Endodermal cell (in vitro differentiated cells): ENCODE data around the gene NADSYN1. TPM values are rescaled to one million over a fixed set of nuclear protein-coding genes. Genes with fewer than 3 reads are reported as not detected.

Experiments used
- DNase-seq: peaks from one replicate; pipeline ENCODE4 v3.0.0-alpha.2; 2017
- H3K27ac ChIP-seq: 2 replicates; pipeline ENCODE4 v1.5.1; 2013; ENCODE audit warnings: mild to moderate bottlenecking, low read depth, low read length, moderate library complexity
- H3K27me3 ChIP-seq: 2 replicates; pipeline ENCODE4 v1.6.1; 2013; ENCODE audit warnings: mild to moderate bottlenecking, low read length, moderate library complexity; ENCODE audit not compliant: insufficient read depth, control insufficient read depth, poor library complexity, severe bottlenecking
- H3K36me3 ChIP-seq: 2 replicates; pipeline ENCODE4 v1.7.0; 2013; ENCODE audit warnings: mild to moderate bottlenecking, low read length, moderate library complexity; ENCODE audit not compliant: control insufficient read depth, insufficient read depth
- H3K4me1 ChIP-seq: one replicate; pipeline ENCODE4 v1.7.0; 2013; ENCODE audit warnings: low read length; ENCODE audit not compliant: control insufficient read depth, insufficient read depth
- H3K4me3 ChIP-seq: 2 replicates; pipeline ENCODE4 v1.5.1; 2013; ENCODE audit warnings: mild to moderate bottlenecking, low read length, moderate library complexity
- H3K9ac ChIP-seq: 2 replicates; pipeline ENCODE4 v1.6.1; 2013; ENCODE audit warnings: mild to moderate bottlenecking, low read length, moderate library complexity; ENCODE audit not compliant: poor library complexity, severe bottlenecking; ENCODE audit errors: extremely low read depth
- H3K9me3 ChIP-seq: 2 replicates; pipeline ENCODE4 v1.6.1; 2013; ENCODE audit warnings: mild to moderate bottlenecking, low read length, moderate library complexity; ENCODE audit not compliant: control insufficient read depth
- H3K27ac Mint-ChIP-seq: 2 replicates; pipeline ENCODE4 v1.8.0; 2020; ENCODE audit warnings: mixed read lengths
- H3K27me3 Mint-ChIP-seq: 2 replicates; pipeline ENCODE4 v1.8.0; 2021; ENCODE audit warnings: mild to moderate bottlenecking, mixed read lengths; ENCODE audit not compliant: insufficient read depth
- H3K36me3 Mint-ChIP-seq: 2 replicates; pipeline ENCODE4 v1.8.0; 2020; ENCODE audit warnings: low read depth, mixed read lengths
- H3K4me1 Mint-ChIP-seq: 2 replicates; pipeline ENCODE4 v1.8.0; 2020; ENCODE audit warnings: mixed read lengths
- H3K4me3 Mint-ChIP-seq: 2 replicates; pipeline ENCODE4 v1.8.0; 2020; ENCODE audit warnings: mild to moderate bottlenecking, moderate library complexity, mixed read lengths
- H3K9me3 Mint-ChIP-seq: 2 replicates; pipeline ENCODE4 v1.8.0; 2020; ENCODE audit warnings: mild to moderate bottlenecking, mixed read lengths
- CTCF ChIP-seq: fragments of 200-600 bp; sonication (generic); conservative IDR thresholded peaks from 2 replicates; pipeline ENCODE4 v1.5.0; 2021; ENCODE audit warnings: antibody characterized with exemption, mild to moderate bottlenecking
- WGBS, 2 experiments: methylation state at CpG; one replicate each; pipeline versions ENCODE4 v1.1.5 to v1.1.7; 2013; ENCODE audit warnings: missing lambda C conversion rate in 2 of 2, mixed read lengths in 1 of 2; ENCODE audit not compliant: insufficient coverage in 1 of 2, insufficient read length in 1 of 2; 5-methylcytosine and 5-hydroxymethylcytosine counted together
- microRNA-seq: library from miRNA; unstranded; fragments of <30 nt; microRNA quantifications from one replicate; pipeline ENCODE4 v1.2.0, GENCODE V29; 2020; ENCODE audit warnings: borderline microRNAs expressed
- total RNA-seq, 2 donors: library from RNA; stranded (reverse); fragmentation: NEBNext Ultra II Directional in 1 of 2; extraction: Animal tissue kit (Norgen Biotek cat#: 25700) in 1 of 2; gene quantifications; 2 replicates in 1 of 2; 3 replicates in 1 of 2; pipeline ENCODE4 v1.2.1, GENCODE V29; 2021

The NADSYN1 gene
- total RNA-seq, 2 donors from 2014 or later: 51.9 to 61.6 TPM

GRCh38 chr11:71545405-71545966, 92.5 kb downstream of the NADSYN1 start:
- no peak for TF ChIP-seq CTCF
- H3K27me3 Mint-ChIP-seq: peaks cover 24% of the 10 kb centered on the region

GRCh38 chr11:71548120-71548519, 95.1 kb downstream of the NADSYN1 start, which contains the start of gene KRTAP5-9:
Gene KRTAP5-9, plus strand, starts transcription at chr11:71548420. Its CDS starts 238 bp downstream, at chr11:71548658.
- H3K9ac ChIP-seq: no peak within 1 kb of the TSS
- DNase-seq: no peak
- peaks cover 28% of the 10 kb centered on the region for H3K27me3 Mint-ChIP-seq
- peaks cover 11% of the 10 kb centered on the region for H3K9me3 ChIP-seq
- H3K27ac ChIP-seq: no peak within 1 kb of the TSS
- WGBS, 2 experiments: 93% methylated on average over 2 to 5 of the region's 5 CpGs
- H3K36me3 Mint-ChIP-seq: peaks cover 5% of the 10 kb centered on the region
- H3K4me3 ChIP-seq: no peak within 1 kb of the TSS
- TF ChIP-seq CTCF: no peak
- peaks cover 24% of the 10 kb centered on the region for H3K4me1 Mint-ChIP-seq
- no peak within 1 kb of the TSS for H3K4me3 Mint-ChIP-seq
- no peak within 1 kb of the TSS for H3K27ac Mint-ChIP-seq
- peaks cover 17% of the 10 kb centered on the region for H3K9me3 Mint-ChIP-seq
- H3K27me3 ChIP-seq: no peaks in the 10 kb centered on the region
- H3K36me3 ChIP-seq: no peaks in the 10 kb centered on the region
- peaks cover 18% of the 10 kb centered on the region for H3K4me1 ChIP-seq

More at GRCh38 chr11:71545405-71545966, 92.5 kb downstream of the NADSYN1 start:
- H3K27ac Mint-ChIP-seq: peak overlapping the region; percentile 14
- Histone ChIP-seq H3K27ac (no peak overlapping the region), H3K36me3 (no peaks in the 10 kb centered on the region), H3K9ac (no peak overlapping the region), H3K27me3 (no peaks in the 10 kb centered on the region), H3K4me3 (peak overlapping the region; percentile 71), H3K9me3 (peaks cover 22% of the 10 kb centered on the region), H3K4me1 (peaks cover 19% of the 10 kb centered on the region)
- H3K4me3 Mint-ChIP-seq: no peak overlapping the region
- H3K36me3 Mint-ChIP-seq: peaks cover 10% of the 10 kb centered on the region
- peaks cover 25% of the 10 kb centered on the region for H3K4me1 Mint-ChIP-seq
- 95% methylated on average over 8 to 12 of the region's 12 CpGs for WGBS, 2 experiments
- H3K9me3 Mint-ChIP-seq: peaks cover 32% of the 10 kb centered on the region
- no peak for DNase-seq

GRCh38 chr11:71548716-71549151, 95.7 kb downstream of the NADSYN1 start:
- Mint-ChIP-seq H3K27ac (no peak overlapping the region), H3K9me3 (peaks cover 17% of the 10 kb centered on the region), H3K27me3 (peaks cover 28% of the 10 kb centered on the region), H3K4me3 (no peak overlapping the region), H3K4me1 (peaks cover 18% of the 10 kb centered on the region), H3K36me3 (peaks cover 5% of the 10 kb centered on the region)
- Histone ChIP-seq H3K9ac (no peak overlapping the region), H3K27ac (no peak overlapping the region), H3K4me1 (peaks cover 16% of the 10 kb centered on the region), H3K27me3 (no peaks in the 10 kb centered on the region), H3K9me3 (peaks cover 11% of the 10 kb centered on the region), H3K4me3 (no peak overlapping the region), H3K36me3 (no peaks in the 10 kb centered on the region)
- no peak for TF ChIP-seq CTCF
- DNase-seq: no peak
- 33 to 88% methylated on average over 2 to 5 of the region's 5 CpGs for WGBS, 2 experiments

Small RNAs within 50 kb of the gene (microRNA-seq; reads per million reads assigned to microRNA genes)
- gene MIR6754: not detected

Other genes starting within 250 kb of the NADSYN1 start
- gene SHANK2, start 200.6 kb upstream of the NADSYN1 start, total RNA-seq: 10 to 100 TPM; 22.3 to 49.6 TPM
- 100 to 1,000 TPM in 1 of 2 donors, 10 to 100 TPM in 1; 87.7 to 130 TPM for gene DHCR7, start 4.8 kb upstream of the NADSYN1 start, total RNA-seq
- gene KRTAP5-7, start 74.1 kb downstream of the NADSYN1 start, total RNA-seq: not detected
- gene KRTAP5-8, start 84.8 kb downstream of the NADSYN1 start, total RNA-seq: not detected
- gene KRTAP5-9, start 95.2 kb downstream of the NADSYN1 start, total RNA-seq: under 1 TPM in 1 of 2 donors, not detected in 1; 0.31 TPM
- under 1 TPM in 1 of 2 donors, not detected in 1; 0.29 TPM for gene KRTAP5-10, start 112.4 kb downstream of the NADSYN1 start, total RNA-seq
- 1 to 10 TPM; 2.9 to 5.7 TPM for gene KRTAP5-11, start 129.7 kb downstream of the NADSYN1 start, total RNA-seq